Astrocyte of the spinal cord (primary cell): ENCODE measurements around the gene BNIP3.
"Not testable (repeated sequence)": the region's sequence is repeated elsewhere in the genome, so short reads cannot be mapped to it uniquely, and the experiment has no call there.

Experiments used
- DNase-seq: peaks from one replicate; pipeline ENCODE4 v3.0.0; 2011; ENCODE audit warnings: low read depth, low spot score
- H3K4me3 ChIP-seq: 2 replicates; pipeline ENCODE4 v1.5.1; 2011; ENCODE audit warnings: low read depth, mild to moderate bottlenecking, low read length, moderate library complexity
- in situ Hi-C: cut with HindIII; loops from 2 replicates; pipeline ENCODE4 v1.10.0; 2017; ENCODE audit warnings: low sequenced_read_pairs
- TF ChIP-seq, protein P1 (sequence below): IDR thresholded peaks from 2 replicates; pipeline ENCODE4 v1.5.1; 2012; ENCODE audit warnings: low read depth, mild to moderate bottlenecking, low read length, inconsistent platforms

BNIP3 gene

DNA sequence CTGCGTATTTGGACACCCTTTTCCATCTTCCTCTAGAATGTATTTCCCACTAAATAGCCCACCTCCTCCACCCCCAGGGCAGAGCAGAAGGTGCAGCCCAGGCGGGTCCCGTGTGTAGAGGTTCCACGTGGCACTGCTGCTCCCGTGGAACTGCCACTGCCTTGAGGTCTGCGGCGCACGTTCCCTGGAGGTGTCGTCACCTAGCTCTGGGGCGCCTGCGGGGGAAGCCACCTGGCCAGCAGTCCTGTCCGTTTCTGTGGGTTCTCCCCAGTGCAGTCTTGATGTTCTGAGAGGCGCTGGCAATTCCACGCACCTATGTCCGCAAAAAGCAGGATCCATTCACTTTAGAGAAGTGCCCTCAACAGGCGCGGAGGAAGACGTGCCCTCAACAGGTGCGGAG, 21.9 kb downstream of the BNIP3 start:
- no peak for DNase-seq
- H3K4me3 ChIP-seq = no peak overlapping the region
- TF ChIP-seq, protein P1, sequence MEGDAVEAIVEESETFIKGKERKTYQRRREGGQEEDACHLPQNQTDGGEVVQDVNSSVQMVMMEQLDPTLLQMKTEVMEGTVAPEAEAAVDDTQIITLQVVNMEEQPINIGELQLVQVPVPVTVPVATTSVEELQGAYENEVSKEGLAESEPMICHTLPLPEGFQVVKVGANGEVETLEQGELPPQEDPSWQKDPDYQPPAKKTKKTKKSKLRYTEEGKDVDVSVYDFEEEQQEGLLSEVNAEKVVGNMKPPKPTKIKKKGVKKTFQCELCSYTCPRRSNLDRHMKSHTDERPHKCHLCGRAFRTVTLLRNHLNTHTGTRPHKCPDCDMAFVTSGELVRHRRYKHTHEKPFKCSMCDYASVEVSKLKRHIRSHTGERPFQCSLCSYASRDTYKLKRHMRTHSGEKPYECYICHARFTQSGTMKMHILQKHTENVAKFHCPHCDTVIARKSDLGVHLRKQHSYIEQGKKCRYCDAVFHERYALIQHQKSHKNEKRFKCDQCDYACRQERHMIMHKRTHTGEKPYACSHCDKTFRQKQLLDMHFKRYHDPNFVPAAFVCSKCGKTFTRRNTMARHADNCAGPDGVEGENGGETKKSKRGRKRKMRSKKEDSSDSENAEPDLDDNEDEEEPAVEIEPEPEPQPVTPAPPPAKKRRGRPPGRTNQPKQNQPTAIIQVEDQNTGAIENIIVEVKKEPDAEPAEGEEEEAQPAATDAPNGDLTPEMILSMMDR = no peak
- in situ Hi-C loops = no loop called here

DNA sequence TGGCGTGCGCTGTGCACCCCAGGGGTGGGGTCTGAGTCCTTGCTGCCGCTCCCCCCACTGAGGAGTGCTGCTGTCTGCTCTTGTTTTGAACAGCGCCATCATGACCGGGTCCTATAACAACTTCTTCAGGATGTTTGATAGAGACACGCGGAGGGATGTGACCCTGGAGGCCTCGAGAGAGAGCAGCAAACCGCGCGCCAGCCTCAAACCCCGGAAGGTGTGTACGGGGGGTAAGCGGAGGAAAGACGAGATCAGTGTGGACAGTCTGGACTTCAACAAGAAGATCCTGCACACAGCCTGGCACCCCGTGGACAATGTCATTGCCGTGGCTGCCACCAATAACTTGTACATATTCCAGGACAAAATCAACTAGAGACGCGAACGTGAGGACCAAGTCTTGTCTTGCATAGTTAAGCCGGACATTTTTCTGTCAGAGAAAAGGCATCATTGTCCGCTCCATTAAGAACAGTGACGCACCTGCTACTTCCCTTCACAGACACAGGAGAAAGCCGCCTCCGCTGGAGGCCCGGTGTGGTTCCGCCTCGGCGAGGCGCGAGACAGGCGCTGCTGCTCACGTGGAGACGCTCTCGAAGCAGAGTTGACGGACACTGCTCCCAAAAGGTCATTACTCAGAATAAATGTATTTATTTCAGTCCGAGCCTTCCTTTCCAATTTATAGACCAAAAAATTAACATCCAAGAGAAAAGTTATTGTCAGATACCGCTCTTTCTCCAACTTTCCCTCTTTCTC, 26.0 kb downstream of the BNIP3 start:
- TF ChIP-seq, protein P1 = no peak
- DNase-seq = no peak
- in situ Hi-C loops = no loop called here
- H3K4me3 ChIP-seq = no peak overlapping the region

DNA sequence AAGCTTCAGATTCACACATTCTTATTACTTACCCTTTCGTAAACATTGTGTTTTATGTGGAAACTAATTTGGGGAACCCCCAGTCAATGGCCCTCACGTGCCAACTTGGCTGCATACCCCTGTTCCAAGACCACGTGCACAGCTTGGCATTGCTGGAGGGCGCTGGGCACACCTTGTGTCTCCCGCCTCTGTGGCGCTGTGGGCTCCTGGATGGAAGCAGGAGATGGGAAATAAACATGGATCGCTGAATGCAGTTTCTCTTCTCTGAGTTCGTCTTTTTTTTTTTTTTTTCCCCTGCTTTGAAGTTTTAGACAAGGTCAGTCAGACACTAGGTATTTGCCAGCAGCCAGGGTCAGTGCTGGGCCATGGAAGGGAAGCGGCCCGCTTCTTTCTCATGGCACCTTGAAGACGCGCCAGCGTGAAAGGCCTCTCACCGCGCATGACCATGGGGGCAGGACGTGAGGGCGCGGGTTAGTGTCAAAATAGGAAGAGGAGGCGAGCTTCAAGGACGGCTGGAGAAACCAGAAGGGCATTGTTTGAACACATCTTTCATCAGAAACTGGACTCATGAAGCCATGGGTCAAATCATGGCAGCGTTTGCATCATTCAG, 27.3 kb downstream of the BNIP3 start:
- H3K4me3 ChIP-seq = no peak overlapping the region
- TF ChIP-seq, protein P1 = no peak
- in situ Hi-C loops = no loop called here
- DNase-seq = no peak

DNA sequence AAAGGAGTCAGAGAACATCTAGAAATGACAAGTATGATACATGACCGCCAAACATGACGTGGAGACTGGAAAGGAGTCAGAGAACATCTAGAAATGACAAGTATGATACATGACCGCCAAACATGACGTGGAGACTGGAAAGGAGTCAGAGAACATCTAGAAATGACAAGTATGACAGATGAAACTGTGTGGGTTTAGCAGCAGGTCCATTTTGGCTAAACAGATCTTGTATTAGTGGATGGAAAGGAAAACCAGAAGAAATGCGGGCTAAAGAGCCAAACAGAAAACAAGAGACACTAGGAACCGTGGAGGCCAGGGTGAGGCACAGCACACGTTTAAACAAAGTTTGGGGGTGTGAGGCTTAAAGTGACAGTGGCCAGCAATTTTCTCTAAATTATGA, 31.8 kb downstream of the BNIP3 start:
- in situ Hi-C loops, H3K4me3 ChIP-seq, DNase-seq: not testable (repeated sequence)

DNA sequence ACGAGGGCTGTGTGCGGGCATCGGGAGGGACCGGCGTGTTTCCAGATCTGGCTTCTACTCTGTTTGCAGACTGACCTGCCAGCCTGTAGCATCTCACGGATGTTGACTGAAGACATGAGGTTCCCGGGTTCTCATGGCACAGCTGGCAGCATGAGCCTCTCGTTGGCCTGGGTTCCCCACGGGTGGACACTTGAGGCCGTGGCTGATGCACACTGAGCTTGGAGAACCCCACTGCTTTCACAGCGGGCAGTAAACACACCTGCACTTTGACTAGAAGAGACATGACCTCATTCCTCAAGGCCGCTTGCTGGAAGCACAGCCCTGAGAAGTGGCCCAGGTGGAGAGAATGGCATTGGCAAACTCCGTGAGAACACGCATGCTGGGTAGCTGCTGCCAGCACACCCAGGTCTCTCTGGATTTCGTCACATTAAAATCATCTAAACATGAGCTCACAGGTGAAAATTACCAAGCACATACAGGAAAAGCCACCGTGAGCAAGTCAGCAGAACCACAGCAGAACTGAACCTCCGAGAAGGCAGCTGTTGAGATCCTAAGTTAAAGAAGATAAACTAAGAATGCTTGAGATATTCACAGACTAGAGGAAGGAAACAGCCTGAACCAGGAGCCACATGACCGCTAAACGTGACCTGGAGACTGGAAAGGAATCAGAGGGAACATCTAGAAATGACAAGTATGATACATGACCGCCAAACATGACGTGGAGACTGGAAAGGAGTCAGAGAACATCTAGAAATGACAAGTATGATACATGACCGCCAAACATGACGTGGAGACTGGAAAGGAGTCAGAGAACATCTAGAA, 32.5 kb downstream of the BNIP3 start:
- DNase-seq = no peak
- in situ Hi-C loops = no loop called here
- no peak overlapping the region for H3K4me3 ChIP-seq
- TF ChIP-seq, protein P1 = no peak

DNA sequence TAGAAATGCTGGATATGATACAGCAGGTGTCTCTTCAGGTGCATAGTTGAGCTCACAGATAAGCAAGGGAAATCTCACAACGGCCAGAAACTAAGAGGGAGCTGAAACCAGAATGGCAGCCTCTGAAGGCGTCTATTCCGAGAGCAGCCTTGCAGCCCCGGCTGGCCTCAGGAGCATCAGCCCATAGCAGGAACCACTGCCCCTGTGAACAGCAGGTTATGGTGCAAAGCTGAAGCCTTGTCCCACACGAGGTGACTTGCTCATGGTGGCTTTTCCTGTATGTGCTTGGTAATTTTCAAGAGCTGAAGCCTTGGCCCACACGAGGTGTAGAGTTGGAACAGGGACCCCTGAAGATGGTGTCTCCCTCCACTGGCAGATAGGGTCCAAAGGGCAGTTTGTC, 33.2 kb downstream of the BNIP3 start:
- TF ChIP-seq, protein P1 = no peak
- H3K4me3 ChIP-seq = no peak overlapping the region
- in situ Hi-C loops = no loop called here
- DNase-seq = no peak
